A549 (cell line): Measurements from ENCODE around the gene DUSP10. TPM values are rescaled to one million over a fixed set of nuclear protein-coding genes. Genes with fewer than 3 reads are reported as not detected.

ENCODE experiments used
- ATAC-seq, 2 experiments: fragments of 200-7000 bp in 1 of 2; fragments of >200 bp in 1 of 2; cut with Nextera tagmentation in 1 of 2; cut with Tn5 transposase in 1 of 2; 3 replicates each; pipeline versions ENCODE4 v1.8.0 to v1.9.1; 2018 to 2020; ENCODE audit warnings: mild to moderate bottlenecking in 1 of 2, moderate library complexity in 1 of 2
- CTCF ChIA-PET: fragments of 300-600 bp; sonication (Branson Sonifier 250); formaldehyde crosslinking; extraction: SDS; loops from one replicate; lab custom pipeline; 2021; ENCODE audit warnings: antibody characterized with exemption, inconsistent platforms; lab: Yijun Ruan, JAX
- POLR2A ChIA-PET: fragments of 350-600 bp; formaldehyde crosslinking; extraction: SDS; loops from one replicate; lab custom pipeline; 2021; ENCODE audit warnings: antibody characterized with exemption, inconsistent platforms; lab: Yijun Ruan, JAX
- DNase-seq, 2 experiments: peaks; one replicate each; pipeline versions ENCODE4 v3.0.0 to v3.0.0-alpha.2; 2011 to 2016; ENCODE audit warnings: low read depth in 1 of 2, low spot score in 1 of 2
- FAIRE-seq: peaks from 2 replicates; lab custom pipeline; 2011; peaks lifted over from hg19 to GRCh38; lab: Jason Lieb, UNC
- H3K27ac ChIP-seq, 2 experiments: fragments of >200 bp; sonication (Bioruptor Twin); formaldehyde crosslinking; 3 replicates each; pipeline ENCODE4 v1.5.1; 2016 to 2017
- H3K4me1 ChIP-seq: fragments of >200 bp; sonication (Bioruptor Twin); formaldehyde crosslinking; 3 replicates; pipeline ENCODE4 v1.6.1; 2016
- H3K4me2 ChIP-seq: fragments of >200 bp; sonication (Bioruptor Twin); formaldehyde crosslinking; 3 replicates; pipeline ENCODE4 v1.6.1; 2016
- H3K4me3 ChIP-seq: fragments of >200 bp; sonication (Bioruptor Twin); formaldehyde crosslinking; 3 replicates; pipeline ENCODE4 v1.5.1; 2016
- H3K9me3 ChIP-seq: fragments of >200 bp; sonication (Bioruptor Twin); formaldehyde crosslinking; 3 replicates; pipeline ENCODE4 v1.6.1; 2016
- CBX2 ChIP-seq: fragments of 200-600 bp; sonication (generic); IDR thresholded peaks from 2 replicates; pipeline ENCODE4 v1.6.1; 2016; ENCODE audit warnings: low read depth, mild to moderate bottlenecking, borderline replicate concordance
- CHD4 ChIP-seq: fragments of 200-600 bp; sonication (generic); IDR thresholded peaks from 2 replicates; pipeline ENCODE4 v1.6.1; 2016; ENCODE audit warnings: antibody characterized with exemption, mild to moderate bottlenecking, borderline replicate concordance
- EHMT2 ChIP-seq: fragments of 200-600 bp; sonication (generic); IDR thresholded peaks from 2 replicates; pipeline ENCODE4 v1.6.1; 2016; ENCODE audit warnings: antibody characterized with exemption, low read depth, mild to moderate bottlenecking, moderate library complexity
- FOSB ChIP-seq: fragments of 250-450 bp; sonication (Bioruptor Pico); IDR thresholded peaks from 2 replicates; pipeline ENCODE4 v1.5.0; 2020; ENCODE audit warnings: mild to moderate bottlenecking, moderate library complexity
- FOXS1 ChIP-seq: fragments of 250-450 bp; sonication (Bioruptor Pico); IDR thresholded peaks from 2 replicates; pipeline ENCODE4 v1.5.0; 2020; ENCODE audit warnings: mild to moderate bottlenecking, moderate library complexity
- HES2 ChIP-seq: fragments of >200 bp; sonication (Bioruptor Twin); formaldehyde crosslinking; IDR thresholded peaks from 2 replicates; pipeline ENCODE4 v1.6.1; 2016
- HOXB13 ChIP-seq: fragments of 250-450 bp; sonication (Bioruptor Pico); IDR thresholded peaks from 2 replicates; pipeline ENCODE4 v1.5.0; 2020; ENCODE audit warnings: low read depth, mild to moderate bottlenecking, moderate library complexity
- JUN ChIP-seq, 2 experiments: fragments of >200 bp; sonication (Bioruptor Twin); formaldehyde crosslinking; IDR thresholded peaks; 2 replicates in 1 of 2; 3 replicates in 1 of 2; pipeline ENCODE4 v1.6.1; 2016 to 2017
- MAZ ChIP-seq: fragments of 150-350 bp; IDR thresholded peaks from 2 replicates; pipeline ENCODE4 v1.6.1; 2014; ENCODE audit warnings: antibody characterized with exemption, low read depth, low read length, borderline replicate concordance
- NFE2L2 ChIP-seq: fragments of 150-350 bp; conservative IDR thresholded peaks from 2 replicates; pipeline ENCODE4 v1.6.1; 2014; ENCODE audit warnings: low read length
- PBX3 ChIP-seq: IDR thresholded peaks from 2 replicates; pipeline ENCODE4 v1.6.1; 2012
- PHF8 ChIP-seq: fragments of 200-600 bp; sonication (generic); IDR thresholded peaks from 2 replicates; pipeline ENCODE4 v1.6.1; 2016; ENCODE audit warnings: low read depth, mild to moderate bottlenecking, antibody characterized with exemption, moderate library complexity, borderline replicate concordance
- RARB ChIP-seq: fragments of 250-450 bp; sonication (Bioruptor Pico); IDR thresholded peaks from 2 replicates; pipeline ENCODE4 v1.8.0; 2021; ENCODE audit warnings: mild to moderate bottlenecking, moderate library complexity
- RCOR1 ChIP-seq: fragments of 150-350 bp; IDR thresholded peaks from 2 replicates; pipeline ENCODE4 v1.6.1; 2014; ENCODE audit warnings: antibody characterized with exemption, low read length, low read depth
- RFX5 ChIP-seq: fragments of 450-650 bp; IDR thresholded peaks from 2 replicates; pipeline ENCODE4 v1.7.1; 2014; ENCODE audit warnings: antibody characterized with exemption, mild to moderate bottlenecking, moderate library complexity
- RNF2 ChIP-seq: fragments of 200-600 bp; sonication (generic); IDR thresholded peaks from 2 replicates; pipeline ENCODE4 v1.6.1; 2016; ENCODE audit warnings: low read depth, mild to moderate bottlenecking, antibody characterized with exemption, moderate library complexity, borderline replicate concordance
- SMC3 ChIP-seq: fragments of >200 bp; sonication (Bioruptor Twin); formaldehyde crosslinking; IDR thresholded peaks from 3 replicates; pipeline ENCODE4 v1.6.1; 2018; ENCODE audit warnings: inconsistent platforms
- USF2 ChIP-seq: fragments of 450-650 bp; IDR thresholded peaks from 2 replicates; pipeline ENCODE4 v1.6.1; 2014; ENCODE audit warnings: antibody characterized with exemption
- ZC3H11A ChIP-seq: fragments of 450-650 bp; IDR thresholded peaks from 2 replicates; pipeline ENCODE4 v1.6.1; 2014; ENCODE audit warnings: antibody characterized with exemption, mild to moderate bottlenecking
- ZSCAN20 ChIP-seq: fragments of 250-450 bp; sonication (Bioruptor Pico); IDR thresholded peaks from 2 replicates; pipeline ENCODE4 v1.8.0; 2022; ENCODE audit warnings: mild to moderate bottlenecking, moderate library complexity
- WGBS: methylation state at CpG from one replicate; pipeline ENCODE4 v1.1.6; 2017; ENCODE audit errors: missing lambda C conversion rate; 5-methylcytosine and 5-hydroxymethylcytosine counted together
- polyA plus RNA-seq, 4 experiments: library from polyadenylated mRNA; depleted of rRNA in 3 of 4; stranded (reverse); fragments of >200 nt; fragmentation: RNase III in 1 of 4; extraction: RNeasy Plus Mini Kit Qiagen cat#74134 plus additional on column Dnase treatment in 1 of 4; gene quantifications; 2 replicates in 3 of 4; 3 replicates in 1 of 4; pipeline ENCODE4 v1.2.3, GENCODE V29; 2011 to 2017

The DUSP10 gene
- polyA plus RNA-seq, 2 of the 4 experiments (the other 2 are of a cell fraction), result 4.8 to 5.2 TPM

GRCh38 chr1:221696718-221697461 is 45.0 kb downstream of the DUSP10 start:
- TF ChIP-seq RNF2, result no peak
- 86% methylated on average over 3 of the region's 3 CpGs for WGBS
- Histone ChIP-seq H3K4me2 (no peak overlapping the region), H3K27ac (no peak overlapping the region), H3K4me3 (no peak overlapping the region), H3K4me1 (peaks cover 10% of the 10 kb centered on the region; the same call in 2 of the 3 replicates), H3K9me3 (peaks cover 13% of the 10 kb centered on the region; the same call in 2 of the 3 replicates)
- DNase-seq, result no peak
- no peak for ATAC-seq
- FAIRE-seq, result no peak
- ChIA-PET CTCF (no interaction called here), POLR2A (interaction anchor here (0.6 kb wide), 1 partner anchor 14 kb away, joined by 3 read pairs; no protein-coding TSS in a partner anchor)

GRCh38 chr1:221696027-221696426 is 45.9 kb downstream of the DUSP10 start:
- no peak for FAIRE-seq
- ChIA-PET CTCF (no interaction called here), POLR2A (no interaction called here)
- no peak for DNase-seq
- Histone ChIP-seq H3K4me3 (no peak overlapping the region), H3K4me1 (peaks cover 3% of the 10 kb centered on the region; the same call in 1 of the 3 replicates), H3K27ac (no peak overlapping the region), H3K4me2 (no peak overlapping the region), H3K9me3 (peaks cover 13% of the 10 kb centered on the region; the same call in 2 of the 3 replicates)
- no peak for ATAC-seq
- TF ChIP-seq NFE2L2 (no peak), RNF2 (no peak), RFX5 (no peak), JUN (IDR thresholded peaks at IDR 0.05) (no peak)

GRCh38 chr1:221695301-221695700 is 46.6 kb downstream of the DUSP10 start:
- H3K4me3 ChIP-seq, result no peak overlapping the region
- WGBS, result 14% methylated on average over 1 of the region's 1 CpG
- FAIRE-seq (no peak), DNase-seq (no peak)
- POLR2A ChIA-PET, result no interaction called here
- TF ChIP-seq ZSCAN20, result no peak
- TF ChIP-seq PHF8, result no peak
- no peak for TF ChIP-seq RCOR1
- no peak for TF ChIP-seq RNF2
- no peak for TF ChIP-seq FOSB (CRISPR knock-in tag)
- no peak for TF ChIP-seq ZC3H11A
- no peak for TF ChIP-seq USF2
- TF ChIP-seq FOXS1 (CRISPR knock-in tag), result no peak
- no peak for TF ChIP-seq RFX5
- no peak for TF ChIP-seq EHMT2
- TF ChIP-seq MAZ, result no peak
- TF ChIP-seq, all 56 proteins: peak for 0
- H3K27ac ChIP-seq, result no peak overlapping the region
- peaks cover 13% of the 10 kb centered on the region; the same call in 2 of the 3 replicates for H3K9me3 ChIP-seq
- CTCF ChIA-PET, result no interaction called here
- no peak overlapping the region for H3K4me2 ChIP-seq
- no peak for ATAC-seq
- no peaks in the 10 kb centered on the region for H3K4me1 ChIP-seq

GRCh38 chr1:221694109-221694508 is 47.8 kb downstream of the DUSP10 start:
- Histone ChIP-seq H3K4me2 (no peak overlapping the region), H3K27ac (no peak overlapping the region), H3K9me3 (peaks cover 13% of the 10 kb centered on the region; the same call in 2 of the 3 replicates), H3K4me3 (no peak overlapping the region), H3K4me1 (no peaks in the 10 kb centered on the region)
- FAIRE-seq (no peak), ATAC-seq (no peak), DNase-seq (no peak)
- CTCF ChIA-PET, result no interaction called here
- TF ChIP-seq HOXB13 (CRISPR knock-in tag) (no peak), RARB (CRISPR knock-in tag) (no peak), CBX2 (no peak), EHMT2 (no peak), SMC3 (no peak), RCOR1 (no peak), HES2 (no peak), RNF2 (no peak), PBX3 (no peak), CHD4 (no peak)
- POLR2A ChIA-PET, result no interaction called here
